Calu3 (cell line): ENCODE results near the gene SKOR2. TPM values are rescaled to one million over a fixed set of nuclear protein-coding genes. Genes with fewer than 3 reads are reported as not detected.

Experiments
- BruUV-seq: library from RNA; stranded (reverse); fragments of 400-500 nt; replicated peaks from 2 replicates; lab custom pipeline; 2021; lab: Mats Ljungman, UMichigan
- CTCF ChIA-PET: fragments of 300-600 bp; sonication (Branson Sonifier 250); formaldehyde crosslinking; loops from one replicate; lab custom pipeline; 2022; ENCODE audit warnings: antibody characterized with exemption; lab: Charles Lee
- DNase-seq: peaks from one replicate; pipeline ENCODE4 v3.0.0; 2022
- H3K27ac Mint-ChIP-seq: one replicate; pipeline ENCODE4 v1.8.0; 2022; ENCODE audit warnings: mixed read lengths; ENCODE audit not compliant: unreplicated experiment
- H3K27me3 Mint-ChIP-seq: one replicate; pipeline ENCODE4 v1.8.0; 2022; ENCODE audit warnings: mixed read lengths; ENCODE audit not compliant: unreplicated experiment
- H3K36me3 Mint-ChIP-seq: one replicate; pipeline ENCODE4 v1.8.0; 2022; ENCODE audit warnings: mild to moderate bottlenecking, moderate library complexity, mixed read lengths; ENCODE audit not compliant: insufficient read depth, unreplicated experiment
- H3K4me1 Mint-ChIP-seq: one replicate; pipeline ENCODE4 v1.8.0; 2022; ENCODE audit warnings: mild to moderate bottlenecking, low read depth, mixed read lengths; ENCODE audit not compliant: unreplicated experiment
- H3K4me3 Mint-ChIP-seq: one replicate; pipeline ENCODE4 v1.8.0; 2022; ENCODE audit warnings: mild to moderate bottlenecking, low read depth, moderate library complexity, mixed read lengths; ENCODE audit not compliant: unreplicated experiment
- H3K9me3 Mint-ChIP-seq: one replicate; pipeline ENCODE4 v1.8.0; 2022; ENCODE audit warnings: low read depth, mixed read lengths; ENCODE audit not compliant: unreplicated experiment
- intact Hi-C: fragments of 100-400 bp; cut with micrococcal nuclease; formaldehyde crosslinking; loops from one replicate; pipeline ENCODE4 v1.10.0; 2022; ENCODE audit not compliant: unreplicated experiment
- total RNA-seq: library from RNA; stranded (reverse); gene quantifications from 2 replicates; pipeline ENCODE4 v1.2.3, GENCODE V29; 2022
- TF ChIP-seq, protein P1 (sequence below): fragments of 200-600 bp; IDR thresholded peaks from one replicate; pipeline ENCODE4 v1.8.0; 2022; ENCODE audit warnings: antibody characterized with exemption; ENCODE audit not compliant: unreplicated experiment

SKOR2 gene
- total RNA-seq, 1 experiment from 2014 or later: not detected

DNA sequence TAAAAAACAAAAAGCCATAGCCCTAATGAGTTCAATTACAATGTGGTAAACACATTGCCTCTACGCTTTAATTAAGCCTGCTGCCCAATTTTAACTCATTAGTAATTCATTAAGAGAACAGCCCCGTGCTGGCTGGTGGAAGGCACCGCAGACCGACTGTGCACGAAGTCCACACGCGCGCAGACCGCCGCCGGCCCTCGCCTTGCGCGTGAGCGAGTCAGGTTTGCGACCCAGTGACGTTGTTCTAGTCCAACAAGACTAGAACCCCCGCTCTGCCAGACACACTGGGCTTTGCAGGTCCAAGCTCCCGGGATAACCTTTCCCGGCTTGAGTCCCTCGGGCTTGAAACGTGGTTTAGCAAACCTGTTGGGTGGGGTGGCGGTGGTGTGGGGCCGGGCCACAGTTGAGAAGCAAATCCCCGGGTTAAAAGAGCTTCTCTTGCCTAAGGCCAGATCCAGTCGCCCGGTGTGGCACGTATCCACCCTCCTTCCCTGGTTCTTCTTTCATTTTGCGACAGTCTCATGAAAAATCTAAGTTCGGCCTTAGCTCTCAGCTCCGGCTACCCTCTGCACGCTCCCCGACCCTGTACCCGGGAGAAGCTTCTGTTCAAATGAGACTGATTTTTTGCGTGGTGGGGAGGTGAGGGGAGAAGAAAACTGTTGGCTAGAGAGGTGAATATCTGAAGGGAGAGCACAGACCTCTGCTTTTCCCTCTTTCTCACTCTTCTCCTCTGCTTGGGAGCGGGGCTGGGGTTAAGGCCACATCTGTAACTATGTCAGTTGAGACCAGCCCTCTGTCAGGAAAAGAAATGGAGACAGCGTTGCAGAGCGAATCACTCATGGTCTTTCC is 11.1 kb upstream of the SKOR2 start:
- H3K27ac Mint-ChIP-seq: no peak overlapping the region

GRCh38 chr18:47261902-47262300 is 10.4 kb upstream of the SKOR2 start:
- TF ChIP-seq, protein P1, sequence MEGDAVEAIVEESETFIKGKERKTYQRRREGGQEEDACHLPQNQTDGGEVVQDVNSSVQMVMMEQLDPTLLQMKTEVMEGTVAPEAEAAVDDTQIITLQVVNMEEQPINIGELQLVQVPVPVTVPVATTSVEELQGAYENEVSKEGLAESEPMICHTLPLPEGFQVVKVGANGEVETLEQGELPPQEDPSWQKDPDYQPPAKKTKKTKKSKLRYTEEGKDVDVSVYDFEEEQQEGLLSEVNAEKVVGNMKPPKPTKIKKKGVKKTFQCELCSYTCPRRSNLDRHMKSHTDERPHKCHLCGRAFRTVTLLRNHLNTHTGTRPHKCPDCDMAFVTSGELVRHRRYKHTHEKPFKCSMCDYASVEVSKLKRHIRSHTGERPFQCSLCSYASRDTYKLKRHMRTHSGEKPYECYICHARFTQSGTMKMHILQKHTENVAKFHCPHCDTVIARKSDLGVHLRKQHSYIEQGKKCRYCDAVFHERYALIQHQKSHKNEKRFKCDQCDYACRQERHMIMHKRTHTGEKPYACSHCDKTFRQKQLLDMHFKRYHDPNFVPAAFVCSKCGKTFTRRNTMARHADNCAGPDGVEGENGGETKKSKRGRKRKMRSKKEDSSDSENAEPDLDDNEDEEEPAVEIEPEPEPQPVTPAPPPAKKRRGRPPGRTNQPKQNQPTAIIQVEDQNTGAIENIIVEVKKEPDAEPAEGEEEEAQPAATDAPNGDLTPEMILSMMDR: no peak
- Mint-ChIP-seq H3K4me3 (no peak overlapping the region), H3K4me1 (no peaks in the 10 kb centered on the region), H3K27me3 (peaks cover 21% of the 10 kb centered on the region), H3K27ac (no peak overlapping the region), H3K9me3 (peaks cover 4% of the 10 kb centered on the region), H3K36me3 (no peaks in the 10 kb centered on the region)
- intact Hi-C loops: no loop called here
- CTCF ChIA-PET: no interaction called here
- no TSS peak for BruUV-seq
- no peak for DNase-seq

More for the DNA sequence above, 11.1 kb upstream of the SKOR2 start:
- Mint-ChIP-seq H3K36me3 (no peaks in the 10 kb centered on the region), H3K9me3 (peaks cover 4% of the 10 kb centered on the region), H3K4me1 (no peaks in the 10 kb centered on the region), H3K27me3 (peaks cover 15% of the 10 kb centered on the region), H3K4me3 (no peak overlapping the region)
- BruUV-seq: no TSS peak
- CTCF ChIA-PET: no interaction called here
- no peak for DNase-seq
- intact Hi-C loops: no loop called here
- TF ChIP-seq, protein P1: no peak

DNA sequence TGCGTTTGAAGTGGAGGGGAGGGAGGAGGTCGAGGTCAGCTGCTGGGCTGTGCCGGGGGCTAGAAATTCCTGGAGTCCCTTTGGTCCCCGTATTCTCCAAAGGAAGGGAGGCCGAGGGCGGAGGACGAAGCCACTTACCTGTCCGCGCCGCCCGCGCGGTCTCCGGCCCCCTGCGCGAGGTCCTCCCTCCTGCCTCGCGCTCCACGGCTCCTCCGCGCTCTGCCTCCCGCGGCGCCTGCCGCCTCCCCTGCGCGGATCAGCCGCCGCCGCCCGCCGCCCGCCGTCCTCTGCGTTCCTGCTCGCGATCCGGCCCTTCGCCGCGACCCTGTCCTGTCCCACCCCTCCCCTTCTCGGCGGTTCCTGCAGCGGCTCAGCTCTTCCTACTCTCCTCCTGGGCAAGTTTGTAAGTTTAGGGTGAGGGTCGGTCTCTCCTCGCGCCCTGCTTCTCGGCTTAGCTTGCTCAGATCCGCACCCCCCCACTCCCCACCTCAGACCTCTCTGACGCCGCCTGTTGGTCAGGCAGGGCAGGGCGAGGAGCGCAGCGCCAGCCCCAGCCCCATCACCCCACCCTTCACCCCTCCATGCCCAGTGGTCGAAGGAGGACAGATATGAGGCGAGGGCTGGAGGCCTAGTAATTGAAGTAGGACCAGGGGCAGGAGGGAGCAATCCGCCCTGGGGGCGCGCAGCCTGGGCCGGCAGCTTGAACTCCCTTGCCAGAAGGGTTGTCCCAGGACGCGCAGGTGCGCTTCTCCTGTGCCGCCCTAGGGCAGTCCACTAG is 9.7 kb upstream of the SKOR2 start:
- CTCF ChIA-PET: no interaction called here

DNA sequence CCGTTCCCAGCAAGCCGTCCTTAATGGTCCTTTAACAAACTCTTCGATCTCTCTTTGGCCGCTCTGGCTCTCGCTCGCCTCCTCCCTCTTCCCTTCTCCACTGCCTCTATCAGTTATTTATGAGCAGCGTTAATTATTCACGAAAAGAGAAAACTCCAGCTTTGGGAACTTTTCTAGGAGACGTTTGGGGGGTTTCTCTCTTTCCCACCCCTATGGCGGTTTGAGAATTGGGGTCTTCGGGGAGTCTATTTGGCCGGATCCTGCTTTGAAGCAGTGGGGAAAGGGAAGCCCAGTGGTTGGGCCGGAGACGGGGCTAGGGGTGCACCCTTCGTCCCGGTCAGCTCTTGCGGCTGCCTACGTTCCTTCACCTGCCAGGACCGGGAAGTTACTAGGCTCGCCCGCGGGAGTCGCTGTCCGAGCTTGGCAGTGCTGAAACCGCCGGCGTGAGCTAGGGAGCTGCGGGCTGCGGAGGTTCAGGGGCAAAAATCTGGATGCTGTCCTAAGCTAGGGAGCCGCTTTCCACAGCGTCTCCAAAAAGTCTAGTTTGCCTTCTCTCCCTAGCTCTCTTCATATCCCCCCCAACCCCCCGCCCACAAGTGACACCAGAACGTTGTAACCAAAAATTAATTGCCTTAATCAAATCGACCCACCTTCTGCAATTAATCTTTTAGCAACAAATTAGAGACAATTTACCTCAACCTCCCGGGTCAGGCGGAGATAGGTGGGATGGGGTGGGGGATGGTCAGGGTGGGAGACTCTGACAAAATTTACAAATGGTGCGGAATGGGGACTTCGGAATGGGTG is 8.9 kb upstream of the SKOR2 start:
- no peaks in the 10 kb centered on the region for H3K36me3 Mint-ChIP-seq
- intact Hi-C loops: no loop called here
- no peak for DNase-seq
- no peak overlapping the region for H3K27ac Mint-ChIP-seq
- no TSS peak for BruUV-seq
- TF ChIP-seq, protein P1: no peak
- H3K27me3 Mint-ChIP-seq: peaks cover 35% of the 10 kb centered on the region
- CTCF ChIA-PET: no interaction called here
- H3K4me3 Mint-ChIP-seq: no peak overlapping the region
- H3K9me3 Mint-ChIP-seq: peaks cover 4% of the 10 kb centered on the region
- H3K4me1 Mint-ChIP-seq: no peaks in the 10 kb centered on the region

More for the DNA sequence above, 9.7 kb upstream of the SKOR2 start:
- no peaks in the 10 kb centered on the region for H3K4me1 Mint-ChIP-seq
- DNase-seq: no peak
- H3K4me3 Mint-ChIP-seq: no peak overlapping the region
- peaks cover 4% of the 10 kb centered on the region for H3K9me3 Mint-ChIP-seq
- H3K27me3 Mint-ChIP-seq: peaks cover 29% of the 10 kb centered on the region
- no TSS peak for BruUV-seq
- TF ChIP-seq, protein P1: no peak
- no peaks in the 10 kb centered on the region for H3K36me3 Mint-ChIP-seq
- no peak overlapping the region for H3K27ac Mint-ChIP-seq
- intact Hi-C loops: no loop called here
